KOPT-K1 (cell line): ENCODE results near the gene FANK1.

Experiments used
- H3K27ac ChIP-seq: fragments of 200-600 bp; sonication (generic); 2 replicates; pipeline ENCODE4 v1.5.1; 2016; ENCODE audit warnings: antibody characterized with exemption, mild to moderate bottlenecking, low read depth, low read length; ENCODE audit not compliant: poor library complexity, severe bottlenecking
- H3K36me3 ChIP-seq: fragments of 200-600 bp; sonication (generic); 2 replicates; pipeline ENCODE4 v1.5.1; 2017; ENCODE audit warnings: antibody characterized with exemption, mild to moderate bottlenecking, low read length, moderate library complexity; ENCODE audit not compliant: insufficient read depth
- H3K9me3 ChIP-seq: fragments of 200-600 bp; sonication (generic); 2 replicates; pipeline ENCODE4 v1.5.1; 2017; ENCODE audit warnings: antibody characterized with exemption, low read length, mild to moderate bottlenecking; ENCODE audit not compliant: insufficient read depth, poor library complexity, severe bottlenecking

Gene FANK1

GRCh38 chr10:125983656-125984055, 87.3 kb downstream of the FANK1 start:
- no peaks in the 10 kb centered on the region for H3K36me3 ChIP-seq
- no peak overlapping the region for H3K27ac ChIP-seq
- no peaks in the 10 kb centered on the region for H3K9me3 ChIP-seq

- Histone ChIP-seq H3K27ac (no peak overlapping the region), H3K36me3 (no peaks in the 10 kb centered on the region), H3K9me3 (no peaks in the 10 kb centered on the region)
These were observed 88.0 kb downstream of the FANK1 start for GRCh38 chr10:125984346-125984745.

GRCh38 chr10:125984865-125985495, 88.6 kb downstream of the FANK1 start:
- H3K9me3 ChIP-seq = no peaks in the 10 kb centered on the region
- H3K27ac ChIP-seq = no peak overlapping the region
- H3K36me3 ChIP-seq = no peaks in the 10 kb centered on the region

- no peak overlapping the region for H3K27ac ChIP-seq
- no peaks in the 10 kb centered on the region for H3K9me3 ChIP-seq
- no peaks in the 10 kb centered on the region for H3K36me3 ChIP-seq
These were observed 89.3 kb downstream of the FANK1 start for GRCh38 chr10:125985557-125986240.

- Histone ChIP-seq H3K27ac (no peak overlapping the region), H3K9me3 (no peaks in the 10 kb centered on the region), H3K36me3 (no peaks in the 10 kb centered on the region)
These were observed 93.4 kb downstream of the FANK1 start for GRCh38 chr10:125989791-125990190.

- Histone ChIP-seq H3K27ac (no peak overlapping the region), H3K9me3 (no peaks in the 10 kb centered on the region), H3K36me3 (no peaks in the 10 kb centered on the region)
These were observed 94.6 kb downstream of the FANK1 start for GRCh38 chr10:125990974-125991373.

GRCh38 chr10:125991392-125991791, 95.0 kb downstream of the FANK1 start:
- no peaks in the 10 kb centered on the region for H3K9me3 ChIP-seq
- H3K27ac ChIP-seq = no peak overlapping the region
- no peaks in the 10 kb centered on the region for H3K36me3 ChIP-seq

- Histone ChIP-seq H3K9me3 (no peaks in the 10 kb centered on the region), H3K27ac (no peak overlapping the region), H3K36me3 (no peaks in the 10 kb centered on the region)
These were observed 95.9 kb downstream of the FANK1 start for GRCh38 chr10:125992254-125992653.

- no peaks in the 10 kb centered on the region for H3K36me3 ChIP-seq
- no peak overlapping the region for H3K27ac ChIP-seq
- H3K9me3 ChIP-seq = no peaks in the 10 kb centered on the region
These were observed 98.2 kb downstream of the FANK1 start for GRCh38 chr10:125994601-125995000.

- Histone ChIP-seq H3K9me3 (no peaks in the 10 kb centered on the region), H3K36me3 (no peaks in the 10 kb centered on the region), H3K27ac (no peak overlapping the region)
These were observed 99.5 kb downstream of the FANK1 start for GRCh38 chr10:125995726-125996304.

- Histone ChIP-seq H3K9me3 (no peaks in the 10 kb centered on the region), H3K36me3 (no peaks in the 10 kb centered on the region), H3K27ac (no peak overlapping the region)
These were observed 101.2 kb downstream of the FANK1 start for GRCh38 chr10:125997586-125997985.

GRCh38 chr10:125999694-126000093, 103.3 kb downstream of the FANK1 start:
- no peaks in the 10 kb centered on the region for H3K9me3 ChIP-seq
- no peak overlapping the region for H3K27ac ChIP-seq
- H3K36me3 ChIP-seq = no peaks in the 10 kb centered on the region

GRCh38 chr10:126001576-126001975, 105.2 kb downstream of the FANK1 start:
- Histone ChIP-seq H3K36me3 (no peaks in the 10 kb centered on the region), H3K9me3 (no peaks in the 10 kb centered on the region), H3K27ac (no peak overlapping the region)

- H3K36me3 ChIP-seq = no peaks in the 10 kb centered on the region
- H3K9me3 ChIP-seq = no peaks in the 10 kb centered on the region
- H3K27ac ChIP-seq = no peak overlapping the region
These were observed 108.4 kb downstream of the FANK1 start for GRCh38 chr10:126004752-126005151.

- no peak overlapping the region for H3K27ac ChIP-seq
- no peaks in the 10 kb centered on the region for H3K36me3 ChIP-seq
- no peaks in the 10 kb centered on the region for H3K9me3 ChIP-seq
These were observed 109.9 kb downstream of the FANK1 start for GRCh38 chr10:126006264-126006663.

- Histone ChIP-seq H3K36me3 (no peaks in the 10 kb centered on the region), H3K27ac (no peak overlapping the region), H3K9me3 (no peaks in the 10 kb centered on the region)
These were observed 110.5 kb downstream of the FANK1 start for GRCh38 chr10:126006906-126007305.
